Keratinocyte (primary cell): ENCODE data around the gene ZFYVE26. TPM values are rescaled to one million over a fixed set of nuclear protein-coding genes. Genes with fewer than 3 reads are reported as not detected.

Experiments used
- DNase-seq: peaks from one replicate; pipeline ENCODE4 v3.0.0-alpha.2; 2011; ENCODE audit warnings: low read depth, missing footprints, low spot score
- FAIRE-seq: peaks from 2 replicates; lab custom pipeline; 2011; peaks lifted over from hg19 to GRCh38; lab: Jason Lieb, UNC
- H2AFZ ChIP-seq: 2 replicates; pipeline ENCODE4 v1.6.0; 2012; ENCODE audit warnings: low read length, control low read depth, inconsistent platforms; ENCODE audit not compliant: control insufficient read depth
- H3K27ac ChIP-seq: 2 replicates; pipeline ENCODE4 v1.5.1; 2011; ENCODE audit warnings: low read length; ENCODE audit not compliant: control insufficient read depth, insufficient read depth
- H3K27me3 ChIP-seq: 3 replicates; pipeline ENCODE4 v1.6.0; 2011; ENCODE audit warnings: low read length; ENCODE audit not compliant: control insufficient read depth, insufficient read depth; ENCODE audit errors: extremely low read depth
- H3K36me3 ChIP-seq, 2 experiments: 2 replicates in 1 of 2; 3 replicates in 1 of 2; pipeline ENCODE4 v1.5.1; 2011; ENCODE audit warnings: low read length in 2 of 2, mild to moderate bottlenecking in 1 of 2; ENCODE audit not compliant: control insufficient read depth in 2 of 2, insufficient read depth in 2 of 2; ENCODE audit errors: extremely low read depth in 1 of 2
- H3K4me1 ChIP-seq: 3 replicates; pipeline ENCODE4 v1.5.1; 2011; ENCODE audit warnings: low read length; ENCODE audit not compliant: control insufficient read depth, insufficient read depth; ENCODE audit errors: extremely low read depth
- H3K4me2 ChIP-seq: 3 replicates; pipeline ENCODE4 v1.6.0; 2011; ENCODE audit warnings: low read depth, low read length; ENCODE audit not compliant: control insufficient read depth, insufficient read depth; ENCODE audit errors: extremely low read depth
- H3K4me3 ChIP-seq, 3 experiments: fragments of 200-600 bp in 1 of 3; sonication (generic) in 1 of 3; 2 replicates in 2 of 3; 3 replicates in 1 of 3; pipeline ENCODE4 v1.5.1; 2011 to 2016; ENCODE audit warnings: low read length in 3 of 3, mild to moderate bottlenecking in 3 of 3, control low read depth in 2 of 3, inconsistent platforms in 1 of 3, low read depth in 1 of 3, mixed read lengths in 1 of 3, mixed run types in 1 of 3, moderate library complexity in 1 of 3; ENCODE audit not compliant: control insufficient read depth in 2 of 3, insufficient read depth in 2 of 3; ENCODE audit errors: extremely low read depth in 1 of 3
- H3K79me2 ChIP-seq: 2 replicates; pipeline ENCODE4 v1.6.0; 2012; ENCODE audit warnings: low read length; ENCODE audit not compliant: control insufficient read depth, insufficient read depth
- H3K9ac ChIP-seq: 3 replicates; pipeline ENCODE4 v1.6.0; 2011; ENCODE audit warnings: low read length; ENCODE audit not compliant: control insufficient read depth, insufficient read depth; ENCODE audit errors: extremely low read depth
- H3K9me1 ChIP-seq: 3 replicates; pipeline ENCODE4 v1.6.0; 2011; ENCODE audit warnings: low read length; ENCODE audit not compliant: control insufficient read depth, insufficient read depth; ENCODE audit errors: extremely low read depth
- H3K9me3 ChIP-seq: 2 replicates; pipeline ENCODE4 v1.5.1; 2012; ENCODE audit warnings: low read depth, low read length; ENCODE audit not compliant: control insufficient read depth
- H4K20me1 ChIP-seq: 3 replicates; pipeline ENCODE4 v1.6.0; 2011; ENCODE audit warnings: low read length; ENCODE audit not compliant: control insufficient read depth, insufficient read depth; ENCODE audit errors: extremely low read depth
- EZH2 ChIP-seq: IDR thresholded peaks from one replicate; pipeline ENCODE4 v1.6.1; 2012; ENCODE audit warnings: inconsistent platforms, mild to moderate bottlenecking, low read length, moderate library complexity
- dilution Hi-C: fragments of 300-500 bp; cut with MboI; formaldehyde crosslinking; loops from one replicate; pipeline ENCODE4 v1.7.0; 2020; ENCODE audit warnings: low sequenced_read_pairs; ENCODE audit not compliant: extremely low pct_ligation_motif_present
- polyA plus RNA-seq, 5 experiments: library from polyadenylated mRNA; depleted of rRNA in 3 of 5; stranded (reverse) in 3 of 5; stranded (forward) in 1 of 5; unstranded in 1 of 5; fragments of >200 nt; gene quantifications; 1 replicate in 1 of 5; 2 replicates in 3 of 5; 3 replicates in 1 of 5; pipeline versions ENCODE4 v1.2.1 to v1.2.3, GENCODE V29; 2011 to 2012; ENCODE audit warnings: missing spikeins in 2 of 5, low read depth in 1 of 5, low replicate concordance in 1 of 5
- TF ChIP-seq, protein P1 (sequence below), 3 experiments: IDR thresholded peaks in 1 of 3; conservative IDR thresholded peaks in 1 of 3; optimal IDR thresholded peaks in 1 of 3; 2 replicates in 2 of 3; 3 replicates in 1 of 3; pipeline versions ENCODE3 to v1.5.1; 2011; ENCODE audit warnings: low read length in 3 of 3, mild to moderate bottlenecking in 3 of 3, moderate library complexity in 2 of 3, control low read depth in 1 of 3, inconsistent platforms in 1 of 3; ENCODE audit not compliant: insufficient read depth in 2 of 3; ENCODE audit errors: extremely low read depth in 1 of 3

ZFYVE26 gene
- polyA plus RNA-seq, 1 donor (not counting 4 experiments of a cell fraction or from before 2014, with no cell fraction given): 9.8 TPM

DNA sequence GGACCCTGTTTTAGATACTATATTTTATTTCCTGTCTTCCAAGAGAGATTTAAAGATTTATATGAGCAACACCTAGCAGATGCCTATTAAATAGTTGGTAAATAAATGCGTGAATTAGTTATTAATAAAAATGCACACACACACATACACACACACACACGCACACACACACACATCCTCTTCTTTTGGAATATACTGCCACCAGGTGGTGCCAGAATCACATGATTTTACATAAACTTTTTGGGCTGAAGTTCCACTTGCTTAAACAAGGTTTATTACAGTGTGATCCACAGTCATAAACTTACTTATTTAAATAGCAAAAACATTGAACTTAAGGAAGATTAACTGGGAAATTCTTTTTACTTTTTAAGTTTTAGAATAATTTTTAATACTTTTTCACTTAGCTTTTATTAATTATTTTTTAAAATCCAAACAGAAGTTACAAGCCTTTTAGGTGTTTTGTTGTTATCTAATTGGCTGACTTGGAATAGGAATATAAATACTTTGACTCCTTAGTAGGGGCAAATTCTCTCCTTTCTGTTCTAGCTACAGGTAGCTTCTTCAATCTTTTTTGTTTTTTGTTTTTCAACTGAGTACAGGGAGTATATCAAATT is 20.7 kb upstream of the ZFYVE26 start:
- Histone ChIP-seq H3K36me3 (peaks cover 0 to 3% of the 10 kb centered on the region in 2 experiments), H3K27ac (no peak overlapping the region), H3K4me2 (no peak overlapping the region), H3K4me3 (no peak overlapping the region), H2AFZ (no peak overlapping the region), H3K4me1 (peaks cover 6% of the 10 kb centered on the region), H3K9me1 (no peaks in the 10 kb centered on the region), H4K20me1 (no peaks in the 10 kb centered on the region), H3K27me3 (no peaks in the 10 kb centered on the region), H3K79me2 (no peaks in the 10 kb centered on the region), H3K9ac (no peak overlapping the region), H3K9me3 (no peaks in the 10 kb centered on the region)
- no peak for TF ChIP-seq EZH2
- TF ChIP-seq, protein P1, sequence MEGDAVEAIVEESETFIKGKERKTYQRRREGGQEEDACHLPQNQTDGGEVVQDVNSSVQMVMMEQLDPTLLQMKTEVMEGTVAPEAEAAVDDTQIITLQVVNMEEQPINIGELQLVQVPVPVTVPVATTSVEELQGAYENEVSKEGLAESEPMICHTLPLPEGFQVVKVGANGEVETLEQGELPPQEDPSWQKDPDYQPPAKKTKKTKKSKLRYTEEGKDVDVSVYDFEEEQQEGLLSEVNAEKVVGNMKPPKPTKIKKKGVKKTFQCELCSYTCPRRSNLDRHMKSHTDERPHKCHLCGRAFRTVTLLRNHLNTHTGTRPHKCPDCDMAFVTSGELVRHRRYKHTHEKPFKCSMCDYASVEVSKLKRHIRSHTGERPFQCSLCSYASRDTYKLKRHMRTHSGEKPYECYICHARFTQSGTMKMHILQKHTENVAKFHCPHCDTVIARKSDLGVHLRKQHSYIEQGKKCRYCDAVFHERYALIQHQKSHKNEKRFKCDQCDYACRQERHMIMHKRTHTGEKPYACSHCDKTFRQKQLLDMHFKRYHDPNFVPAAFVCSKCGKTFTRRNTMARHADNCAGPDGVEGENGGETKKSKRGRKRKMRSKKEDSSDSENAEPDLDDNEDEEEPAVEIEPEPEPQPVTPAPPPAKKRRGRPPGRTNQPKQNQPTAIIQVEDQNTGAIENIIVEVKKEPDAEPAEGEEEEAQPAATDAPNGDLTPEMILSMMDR (optimal IDR thresholded peaks at IDR 0.05 in 1 of 3, IDR thresholded peaks at IDR 0.05 in 1 of 3, conservative IDR thresholded peaks at IDR 0.05 in 1 of 3; ENCODE audit: extremely low read depth in 1 of 3, insufficient read depth in 2 of 3, low read length in 3 of 3): peak; percentile 52 to 66 (median 62)
- dilution Hi-C loops: no loop called here
- no peak for DNase-seq
- FAIRE-seq: peak; percentile 34

DNA sequence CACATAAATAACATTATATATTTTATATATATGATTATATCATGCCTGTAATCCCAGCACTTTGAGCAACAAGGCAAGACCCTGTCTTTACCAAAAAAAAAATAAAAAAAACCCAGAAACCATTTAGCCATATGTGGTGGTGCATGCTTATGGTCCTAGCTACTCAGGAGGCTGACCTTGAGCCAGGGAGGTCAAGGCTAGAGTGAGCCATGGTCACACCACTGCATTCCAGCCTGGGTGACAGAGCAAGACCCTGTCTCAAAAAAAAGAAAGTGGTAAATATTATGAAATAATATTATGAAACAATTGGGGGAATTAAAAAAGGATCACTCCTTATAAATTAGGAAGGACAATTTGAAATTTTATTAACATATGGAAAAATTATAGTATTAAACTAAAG is 19.2 kb upstream of the ZFYVE26 start:
- H3K27ac ChIP-seq: no peak overlapping the region
- no peak for DNase-seq
- no peaks in the 10 kb centered on the region for H3K9me3 ChIP-seq
- H3K36me3 ChIP-seq: peaks cover 0 to 3% of the 10 kb centered on the region in 2 experiments
- H4K20me1 ChIP-seq: no peaks in the 10 kb centered on the region
- H2AFZ ChIP-seq: no peak overlapping the region
- H3K27me3 ChIP-seq: no peaks in the 10 kb centered on the region
- TF ChIP-seq, protein P1 (optimal IDR thresholded peaks at IDR 0.05 in 1 of 3, IDR thresholded peaks at IDR 0.05 in 1 of 3, conservative IDR thresholded peaks at IDR 0.05 in 1 of 3; ENCODE audit: extremely low read depth in 1 of 3, insufficient read depth in 2 of 3, low read length in 3 of 3): no peak
- no peak for TF ChIP-seq EZH2
- no peak overlapping the region for H3K4me2 ChIP-seq
- peaks cover 6% of the 10 kb centered on the region for H3K4me1 ChIP-seq
- no peaks in the 10 kb centered on the region for H3K79me2 ChIP-seq
- H3K4me3 ChIP-seq: no peak overlapping the region
- no peak for FAIRE-seq
- H3K9ac ChIP-seq: no peak overlapping the region
- no peaks in the 10 kb centered on the region for H3K9me1 ChIP-seq
- dilution Hi-C loops: no loop called here
